ENCODE data around the gene RNF19B. TPM values are rescaled to one million over a fixed set of nuclear protein-coding genes. Genes with fewer than 3 reads are reported as not detected.

RNF19B gene
- total and polyA plus RNA-seq, 2 of the 13 experiments (the other 11 are each of a cell fraction or from before 2014, with no cell fraction given): 15.3 to 22.5 TPM

- no peak for TF ChIP-seq ZNF44 (CRISPR knock-in tag; IDR thresholded peaks at IDR 0.05)
- TF ChIP-seq ZNF280D (CRISPR knock-in tag; IDR thresholded peaks at IDR 0.05): no peak
- TF ChIP-seq ZFP36 (IDR thresholded peaks at IDR 0.05; ENCODE audit: borderline replicate concordance, low read depth, low read length, partially characterized antibody): no peak
- no peak for TF ChIP-seq ZMAT5 (CRISPR knock-in tag; IDR thresholded peaks at IDR 0.05; ENCODE audit: borderline replicate concordance, low read depth)
- TF ChIP-seq SIX4 (CRISPR knock-in tag; IDR thresholded peaks at IDR 0.05): no peak
- no peak for TF ChIP-seq GATA4 (IDR thresholded peaks at IDR 0.05; ENCODE audit: borderline replicate concordance, low read depth)
- no peak; the same call in 1 of the 2 replicates for TF ChIP-seq ZNF343 (CRISPR knock-in tag; IDR thresholded peaks at IDR 0.05)
- no peak for TF ChIP-seq ZNF329 (CRISPR knock-in tag; IDR thresholded peaks at IDR 0.05; ENCODE audit: low read depth)
- TF ChIP-seq ZNF687 (CRISPR knock-in tag; IDR thresholded peaks at IDR 0.05): peak; percentile 55
- no peak for TF ChIP-seq ZSCAN25 (CRISPR knock-in tag; IDR thresholded peaks at IDR 0.05)
- 0 out of 2 replicates have a peak, but pooled peaks have one; percentile 52 for TF ChIP-seq SIN3A (IDR thresholded peaks at IDR 0.05; ENCODE audit: borderline replicate concordance, low read depth, low read length)
- TF ChIP-seq ZNF770 (CRISPR knock-in tag; IDR thresholded peaks at IDR 0.05): no peak
- no peak for TF ChIP-seq SRSF9 (IDR thresholded peaks at IDR 0.05; ENCODE audit: borderline replicate concordance, insufficient read depth, low read depth, low read length, poor library complexity, severe bottlenecking)
- TF ChIP-seq NFKB2 (CRISPR knock-in tag; IDR thresholded peaks at IDR 0.05; ENCODE audit: borderline replicate concordance): no peak
- no peak for TF ChIP-seq ZBTB39 (CRISPR knock-in tag; IDR thresholded peaks at IDR 0.05)
- no peak for TF ChIP-seq ZNF746 (CRISPR knock-in tag; IDR thresholded peaks at IDR 0.05)
Measured at GRCh38 chr1:32963746-32964460, 706 bp downstream of the RNF19B start (continued).
